CD14-positive monocyte (primary cell): ENCODE measurements around the gene LIPI. TPM values are rescaled to one million over a fixed set of nuclear protein-coding genes. Genes with fewer than 3 reads are reported as not detected.
A peak's percentile ranks its signal among the peaks of the same experiment; 100 is the strongest.

Source experiments
- DNase-seq, 3 donors: peaks; one replicate each; pipeline ENCODE4 v3.0.0-alpha.2; 2011 to 2022
- H2AFZ ChIP-seq: 2 replicates; pipeline ENCODE4 v1.6.0; 2012; ENCODE audit warnings: mild to moderate bottlenecking, low read depth, low read length, inconsistent platforms; ENCODE audit not compliant: insufficient read depth, poor library complexity, severe bottlenecking
- H3K27ac ChIP-seq, 2 donors: 1 replicate in 1 of 2; 2 replicates in 1 of 2; pipeline ENCODE4 v1.5.1; 2012 to 2013; ENCODE audit warnings: low read length in 2 of 2, control low read depth in 1 of 2, inconsistent platforms in 1 of 2, low read depth in 1 of 2, mild to moderate bottlenecking in 1 of 2
- H3K27me3 ChIP-seq, 2 donors: one replicate each; pipeline versions ENCODE4 v1.6.0 to v1.6.1; 2011 to 2013; ENCODE audit warnings: low read length in 2 of 2; ENCODE audit not compliant: control insufficient read depth in 2 of 2, insufficient read depth in 2 of 2
- H3K36me3 ChIP-seq, 2 donors: replicated peaks in 1 of 2; 1 replicate in 1 of 2; 2 replicates in 1 of 2; pipeline versions ENCODE4 v1.5.1 to v1.6.1; 2012 to 2013; ENCODE audit warnings: low read length in 2 of 2, control low read depth in 1 of 2, inconsistent platforms in 1 of 2, mild to moderate bottlenecking in 1 of 2; ENCODE audit not compliant: insufficient read depth in 2 of 2, control insufficient read depth in 1 of 2
- H3K4me1 ChIP-seq, 2 donors: 1 replicate in 1 of 2; 2 replicates in 1 of 2; pipeline versions ENCODE4 v1.5.1 to v1.6.1; 2012 to 2013; ENCODE audit warnings: low read length in 2 of 2, control low read depth in 1 of 2, inconsistent platforms in 1 of 2, mild to moderate bottlenecking in 1 of 2, moderate library complexity in 1 of 2; ENCODE audit not compliant: insufficient read depth in 2 of 2, control insufficient read depth in 1 of 2
- H3K4me2 ChIP-seq: replicated peaks from 2 replicates; pipeline ENCODE3; 2012; ENCODE audit warnings: low read length, moderate library complexity, mild to moderate bottlenecking; ENCODE audit not compliant: poor library complexity, severe bottlenecking; ENCODE audit errors: extremely low read depth
- H3K4me3 ChIP-seq, 3 experiments: fragments of 200-600 bp in 1 of 3; sonication (generic) in 1 of 3; replicated peaks in 1 of 3; 1 replicate in 2 of 3; 2 replicates in 1 of 3; pipeline ENCODE4 v1.5.1; 2011 to 2013; ENCODE audit warnings: low read length in 3 of 3, mild to moderate bottlenecking in 3 of 3, control low read depth in 2 of 3, low read depth in 2 of 3, inconsistent platforms in 1 of 3, moderate library complexity in 1 of 3
- H3K79me2 ChIP-seq: 2 replicates; pipeline ENCODE4 v1.6.0; 2012; ENCODE audit warnings: mild to moderate bottlenecking, control low read depth, inconsistent platforms, low read length, moderate library complexity; ENCODE audit not compliant: insufficient read depth
- H3K9ac ChIP-seq: 2 replicates; pipeline ENCODE4 v1.6.0; 2017; ENCODE audit warnings: low read length, mild to moderate bottlenecking; ENCODE audit not compliant: insufficient read depth, poor library complexity, severe bottlenecking
- H3K9me3 ChIP-seq, 2 donors: replicated peaks in 1 of 2; 1 replicate in 1 of 2; 2 replicates in 1 of 2; pipeline versions ENCODE4 v1.5.1 to v1.6.1; 2012 to 2013; ENCODE audit warnings: low read length in 2 of 2, control low read depth in 1 of 2; ENCODE audit not compliant: control insufficient read depth in 1 of 2, insufficient read depth in 1 of 2
- H4K20me1 ChIP-seq: 2 replicates; pipeline ENCODE4 v1.6.0; 2012; ENCODE audit warnings: mild to moderate bottlenecking, low read length, control low read depth, moderate library complexity; ENCODE audit not compliant: insufficient read depth
- H3K27ac Mint-ChIP-seq, 7 donors: one replicate each; pipeline ENCODE4 v1.8.0; 2020; ENCODE audit warnings: mild to moderate bottlenecking in 7 of 7, mixed read lengths in 7 of 7, moderate library complexity in 6 of 7, inconsistent platforms in 2 of 7
- H3K27me3 Mint-ChIP-seq, 3 donors: one replicate each; pipeline ENCODE4 v1.8.0; 2021 to 2022; ENCODE audit warnings: low read depth in 3 of 3, mild to moderate bottlenecking in 3 of 3, mixed read lengths in 3 of 3, moderate library complexity in 3 of 3, inconsistent platforms in 1 of 3
- H3K36me3 Mint-ChIP-seq, 2 donors: one replicate each; pipeline ENCODE4 v1.8.0; 2020; ENCODE audit warnings: mixed read lengths in 2 of 2, inconsistent platforms in 1 of 2, mild to moderate bottlenecking in 1 of 2
- H3K4me1 Mint-ChIP-seq: one replicate; pipeline ENCODE4 v1.8.0; 2020; ENCODE audit warnings: mild to moderate bottlenecking, mixed read lengths
- H3K4me3 Mint-ChIP-seq, 2 donors: one replicate each; pipeline ENCODE4 v1.8.0; 2020; ENCODE audit warnings: mild to moderate bottlenecking in 2 of 2, mixed read lengths in 2 of 2, moderate library complexity in 1 of 2
- H3K9me3 Mint-ChIP-seq, 7 donors: one replicate each; pipeline ENCODE4 v1.8.0; 2020 to 2022; ENCODE audit warnings: mixed read lengths in 7 of 7, mild to moderate bottlenecking in 6 of 7, moderate library complexity in 6 of 7, inconsistent platforms in 2 of 7
- WGBS: methylation state at CpG from one replicate; pipeline ENCODE4 v1.1.5; 2013; ENCODE audit warnings: missing lambda C conversion rate; ENCODE audit not compliant: insufficient coverage; 5-methylcytosine and 5-hydroxymethylcytosine counted together
- intact Hi-C, 2 donors: fragments of 100-400 bp; cut with micrococcal nuclease; formaldehyde crosslinking; loops; one replicate each; pipeline versions ENCODE4 v1.15.0 to v1.15.1; 2023
- polyA plus RNA-seq, 3 donors: library from polyadenylated mRNA; depleted of rRNA in 1 of 3; unstranded in 2 of 3; stranded (reverse) in 1 of 3; fragments of 300-500 nt in 2 of 3; fragments of >200 nt in 1 of 3; fragmentation: Illumina TruSeq in 2 of 3; gene quantifications; 1 replicate in 2 of 3; 2 replicates in 1 of 3; pipeline ENCODE4 v1.2.3, GENCODE V29; 2012 to 2021
- TF ChIP-seq, protein P1 (sequence below): fragments of 200-600 bp; IDR thresholded peaks from one replicate; pipeline ENCODE4 v1.8.0; 2022; ENCODE audit warnings: antibody characterized with exemption, mild to moderate bottlenecking

The LIPI gene
- polyA plus RNA-seq, 3 donors, result not detected

- Histone ChIP-seq H3K4me3 (no peak overlapping the region), H3K27me3 (no peaks in the 10 kb centered on the region), H3K79me2 (no peaks in the 10 kb centered on the region), H3K27ac (no peak overlapping the region), H3K9me3 (peaks cover 88 to 89% of the 10 kb centered on the region in 2 donors), H3K4me1 (no peaks in the 10 kb centered on the region), H4K20me1 (no peaks in the 10 kb centered on the region), H3K9ac (no peak overlapping the region), H3K4me2 (no peak overlapping the region), H3K36me3 (no peaks in the 10 kb centered on the region), H2AFZ (no peak overlapping the region)
- Mint-ChIP-seq H3K4me1 (no peaks in the 10 kb centered on the region), H3K9me3 (peaks cover 72 to 88% (median 86%) of the 10 kb centered on the region in 7 donors), H3K27me3 (peaks cover 0 to 1% (median 0%) of the 10 kb centered on the region in 3 donors), H3K36me3 (peaks cover 0 to 10% of the 10 kb centered on the region in 2 donors), H3K27ac (no peak overlapping the region), H3K4me3 (no peak overlapping the region)
- 96% methylated on average over 16 of the region's 16 CpGs for WGBS
- TF ChIP-seq, protein P1, sequence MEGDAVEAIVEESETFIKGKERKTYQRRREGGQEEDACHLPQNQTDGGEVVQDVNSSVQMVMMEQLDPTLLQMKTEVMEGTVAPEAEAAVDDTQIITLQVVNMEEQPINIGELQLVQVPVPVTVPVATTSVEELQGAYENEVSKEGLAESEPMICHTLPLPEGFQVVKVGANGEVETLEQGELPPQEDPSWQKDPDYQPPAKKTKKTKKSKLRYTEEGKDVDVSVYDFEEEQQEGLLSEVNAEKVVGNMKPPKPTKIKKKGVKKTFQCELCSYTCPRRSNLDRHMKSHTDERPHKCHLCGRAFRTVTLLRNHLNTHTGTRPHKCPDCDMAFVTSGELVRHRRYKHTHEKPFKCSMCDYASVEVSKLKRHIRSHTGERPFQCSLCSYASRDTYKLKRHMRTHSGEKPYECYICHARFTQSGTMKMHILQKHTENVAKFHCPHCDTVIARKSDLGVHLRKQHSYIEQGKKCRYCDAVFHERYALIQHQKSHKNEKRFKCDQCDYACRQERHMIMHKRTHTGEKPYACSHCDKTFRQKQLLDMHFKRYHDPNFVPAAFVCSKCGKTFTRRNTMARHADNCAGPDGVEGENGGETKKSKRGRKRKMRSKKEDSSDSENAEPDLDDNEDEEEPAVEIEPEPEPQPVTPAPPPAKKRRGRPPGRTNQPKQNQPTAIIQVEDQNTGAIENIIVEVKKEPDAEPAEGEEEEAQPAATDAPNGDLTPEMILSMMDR, result no peak
- no peak for DNase-seq
- intact Hi-C loops, result no loop called here
These were observed 137.1 kb downstream of the LIPI start for GRCh38 chr21:14073615-14074014.

DNA sequence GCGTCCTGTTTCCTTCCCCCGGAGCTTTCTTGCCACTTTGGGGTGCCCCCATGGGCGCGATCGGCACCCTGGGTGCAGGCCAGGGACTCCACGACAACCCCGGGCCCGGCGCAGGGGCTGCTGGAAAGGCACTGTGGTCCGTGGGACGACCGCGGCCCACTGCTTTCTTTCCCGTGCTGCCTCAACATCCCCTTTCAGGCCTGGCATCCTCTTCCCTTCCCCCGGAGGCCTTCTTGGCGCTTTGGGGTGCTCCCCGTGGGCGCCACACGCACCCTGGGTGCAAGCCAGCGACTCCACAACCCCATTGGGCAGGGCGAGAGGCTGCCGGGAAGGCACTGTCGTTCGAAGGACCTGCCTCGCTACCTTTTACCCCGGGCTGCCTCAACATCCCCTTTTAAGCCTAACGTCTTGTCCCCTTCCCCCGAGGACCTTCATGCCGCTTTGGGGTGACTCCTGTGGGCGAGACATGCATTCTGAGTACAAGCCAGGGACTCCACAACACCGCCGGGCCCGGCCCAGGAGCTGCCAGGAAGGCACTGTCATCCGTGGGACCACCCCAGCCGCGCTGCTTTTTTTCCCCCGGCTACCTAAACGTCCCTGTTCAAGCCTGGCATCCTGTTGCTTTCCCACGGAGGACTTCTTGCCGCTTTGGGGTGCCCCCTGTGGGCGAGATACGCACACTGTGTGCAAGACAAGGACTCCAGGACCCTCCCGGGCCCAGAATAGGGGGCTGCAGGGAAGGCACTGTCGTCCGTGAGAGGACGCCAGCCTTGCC, 137.8 kb downstream of the LIPI start:
- 96% methylated on average over 46 of the region's 46 CpGs for WGBS
- Histone ChIP-seq H3K36me3 (no peaks in the 10 kb centered on the region), H3K27ac (no peak overlapping the region), H3K9ac (no peak overlapping the region), H3K4me1 (no peaks in the 10 kb centered on the region), H2AFZ (no peak overlapping the region), H3K4me2 (no peak overlapping the region), H3K27me3 (no peaks in the 10 kb centered on the region), H3K9me3 (peaks cover 82% of the 10 kb centered on the region in 2 donors), H3K4me3 (no peak overlapping the region), H4K20me1 (no peaks in the 10 kb centered on the region), H3K79me2 (no peaks in the 10 kb centered on the region)
- Mint-ChIP-seq H3K4me3 (no peak overlapping the region), H3K4me1 (no peaks in the 10 kb centered on the region), H3K9me3 (peaks cover 66 to 82% (median 79%) of the 10 kb centered on the region in 7 donors), H3K27me3 (peaks cover 0 to 1% (median 0%) of the 10 kb centered on the region in 3 donors), H3K36me3 (peaks cover 0 to 10% of the 10 kb centered on the region in 2 donors), H3K27ac (peak overlapping the region in 1 of 7 donors; percentile 45)
- intact Hi-C loops, result no loop called here
- no peak for DNase-seq
- TF ChIP-seq, protein P1, result no peak
